Measurements from ENCODE around the gene ROCK2. TPM values are rescaled to one million over a fixed set of nuclear protein-coding genes. Genes with fewer than 3 reads are reported as not detected.

ROCK2 gene
- total and polyA plus RNA-seq, 2 of the 8 experiments (the other 6 are each of a cell fraction or from before 2014, with no cell fraction given) = 2.7 to 29.0 TPM

DNA sequence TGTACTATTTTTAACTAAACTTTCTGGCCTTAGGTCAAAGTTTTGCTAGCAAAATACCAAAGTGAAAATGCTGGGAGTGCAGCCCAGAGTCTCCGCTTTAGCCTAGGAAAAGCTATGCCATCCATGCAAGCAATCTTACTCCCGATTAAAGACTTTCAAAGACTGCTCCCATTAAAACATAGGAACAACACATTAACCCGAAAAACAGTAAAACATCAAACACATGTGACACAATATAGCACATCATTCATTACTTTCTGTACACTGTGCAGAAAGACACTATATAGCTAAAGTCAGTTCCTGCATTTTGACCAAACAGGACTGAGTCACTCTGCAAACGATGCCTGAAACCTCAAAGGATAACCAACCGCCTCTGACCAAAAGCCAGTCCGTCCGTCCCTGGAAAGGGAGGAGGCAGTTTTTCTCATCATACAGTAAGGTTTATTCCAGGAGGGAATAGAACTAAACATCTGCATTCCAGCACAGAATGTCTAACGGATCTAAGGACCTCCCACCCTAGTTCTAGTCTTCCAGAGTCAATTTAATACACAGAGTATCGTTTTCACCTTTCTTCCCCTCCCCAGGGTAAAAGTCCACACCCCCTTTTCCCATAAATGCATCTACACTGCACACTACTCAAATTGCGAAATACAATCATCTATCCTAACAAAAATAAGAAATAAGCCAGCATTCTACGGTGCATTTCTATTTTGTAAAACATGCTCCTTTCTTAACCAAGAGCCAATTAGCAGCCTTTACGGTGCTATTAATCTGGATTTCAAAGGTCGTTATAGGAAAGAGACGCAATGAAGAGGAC, 1.7 kb downstream of the ROCK2 start (continued):
- TF ChIP-seq EP300 (IDR thresholded peaks at IDR 0.05; ENCODE audit: borderline replicate concordance in 1 of 2, low read depth in 2 of 2, low read length in 2 of 2) (no peak), CBX5 (IDR thresholded peaks at IDR 0.05; ENCODE audit: low read depth, low read length) (no peak), CHD1 (IDR thresholded peaks at IDR 0.05; ENCODE audit: low read depth, low read length) (no peak), TEAD4 (IDR thresholded peaks at IDR 0.05; ENCODE audit: low read depth, low read length) (no peak), POLR2A (IDR thresholded peaks at IDR 0.05; ENCODE audit: control extremely low read depth in 1 of 2, low read depth in 2 of 2, low read length in 2 of 2) (no peak), GTF2F1 (IDR thresholded peaks at IDR 0.05; ENCODE audit: borderline replicate concordance, low read depth, low read length) (no peak), CEBPB (IDR thresholded peaks at IDR 0.05; ENCODE audit: low read depth, low read length) (no peak), SP4 (IDR thresholded peaks at IDR 0.05; ENCODE audit: low read length) (no peak), SRF (IDR thresholded peaks at IDR 0.05; ENCODE audit: low read depth, low read length) (no peak), SIRT6 (IDR thresholded peaks at IDR 0.05; ENCODE audit: low read length) (no peak), SAP30 (IDR thresholded peaks at IDR 0.05; ENCODE audit: insufficient read depth, insufficient replicate concordance, low read length) (no peak)
- TF ChIP-seq, protein P1, sequence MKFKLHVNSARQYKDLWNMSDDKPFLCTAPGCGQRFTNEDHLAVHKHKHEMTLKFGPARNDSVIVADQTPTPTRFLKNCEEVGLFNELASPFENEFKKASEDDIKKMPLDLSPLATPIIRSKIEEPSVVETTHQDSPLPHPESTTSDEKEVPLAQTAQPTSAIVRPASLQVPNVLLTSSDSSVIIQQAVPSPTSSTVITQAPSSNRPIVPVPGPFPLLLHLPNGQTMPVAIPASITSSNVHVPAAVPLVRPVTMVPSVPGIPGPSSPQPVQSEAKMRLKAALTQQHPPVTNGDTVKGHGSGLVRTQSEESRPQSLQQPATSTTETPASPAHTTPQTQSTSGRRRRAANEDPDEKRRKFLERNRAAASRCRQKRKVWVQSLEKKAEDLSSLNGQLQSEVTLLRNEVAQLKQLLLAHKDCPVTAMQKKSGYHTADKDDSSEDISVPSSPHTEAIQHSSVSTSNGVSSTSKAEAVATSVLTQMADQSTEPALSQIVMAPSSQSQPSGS (IDR thresholded peaks at IDR 0.05; ENCODE audit: low read length) = no peak

Measured in H1 (cell line).